K562 (cell line): ENCODE data around the gene ARPC1A. TPM values are rescaled to one million over a fixed set of nuclear protein-coding genes. Genes with fewer than 3 reads are reported as not detected.
A peak's percentile ranks its signal among the peaks of the same experiment; 100 is the strongest.

Experiments
- BCL6 ChIP-seq: fragments of 250-450 bp; sonication (Bioruptor Pico); IDR thresholded peaks from 2 replicates; pipeline ENCODE4 v1.4.0; 2020
- DACH1 ChIP-seq: fragments of 450-650 bp; IDR thresholded peaks from 2 replicates; pipeline ENCODE4 v1.6.1; 2018; ENCODE audit not compliant: partially characterized antibody
- HNRNPUL1 ChIP-seq: fragments of 200-400 bp; formaldehyde crosslinking; IDR thresholded peaks from 2 replicates; pipeline ENCODE4 v1.6.1; 2017; ENCODE audit warnings: low read length
- MNT ChIP-seq, 2 experiments: fragments of 450-650 bp; conservative IDR thresholded peaks; 2 replicates each; pipeline ENCODE4 v1.6.1; 2017; ENCODE audit warnings: mild to moderate bottlenecking in 2 of 2, moderate library complexity in 2 of 2
- MXI1 ChIP-seq: IDR thresholded peaks from 2 replicates; pipeline ENCODE4 v1.6.1; 2011; ENCODE audit warnings: low read depth, mild to moderate bottlenecking, improper control_type of control experiment, low read length
- NELFE ChIP-seq: IDR thresholded peaks from 2 replicates; pipeline ENCODE4 v1.6.1; 2011; ENCODE audit warnings: mild to moderate bottlenecking; ENCODE audit not compliant: insufficient read depth, insufficient read length
- NFE2L1 ChIP-seq: fragments of 450-650 bp; IDR thresholded peaks from 2 replicates; pipeline ENCODE4 v1.6.1; 2016; ENCODE audit warnings: missing genetic modification characterization, low read depth, mild to moderate bottlenecking, missing compliant biosample characterization, moderate library complexity, borderline replicate concordance
- POLR2H ChIP-seq: IDR thresholded peaks from 2 replicates; pipeline ENCODE4 v1.6.1; 2016; ENCODE audit warnings: missing genetic modification characterization, low read depth, mild to moderate bottlenecking, control low read depth, missing compliant biosample characterization, moderate library complexity
- PPARD ChIP-seq: fragments of 250-450 bp; sonication (Bioruptor Pico); IDR thresholded peaks from 2 replicates; pipeline ENCODE4 v1.8.0; 2022; ENCODE audit warnings: inconsistent platforms, mild to moderate bottlenecking, moderate library complexity
- TAF9B ChIP-seq: fragments of 450-650 bp; IDR thresholded peaks from 2 replicates; pipeline ENCODE4 v1.6.1; 2018; ENCODE audit warnings: mild to moderate bottlenecking; ENCODE audit not compliant: partially characterized antibody
- THAP12 ChIP-seq: fragments of 250-450 bp; sonication (Bioruptor Pico); IDR thresholded peaks from 2 replicates; pipeline ENCODE4 v1.9.0; 2021; ENCODE audit warnings: mild to moderate bottlenecking, inconsistent platforms
- ZFP91 ChIP-seq: sonication (generic); formaldehyde crosslinking; IDR thresholded peaks from 2 replicates; pipeline ENCODE4 v1.8.0; 2022; ENCODE audit warnings: mild to moderate bottlenecking, missing genetic modification reagents
- ZKSCAN3 ChIP-seq: fragments of 250-450 bp; sonication (Bioruptor Pico); IDR thresholded peaks from 2 replicates; pipeline ENCODE4 v1.4.0; 2020
- ZNF165 ChIP-seq: fragments of 250-450 bp; sonication (Bioruptor Pico); IDR thresholded peaks from 2 replicates; pipeline ENCODE4 v1.4.0; 2020; ENCODE audit warnings: borderline replicate concordance
- ZNF431 ChIP-seq: sonication (generic); formaldehyde crosslinking; IDR thresholded peaks from 2 replicates; pipeline ENCODE4 v1.8.0; 2022; ENCODE audit warnings: mild to moderate bottlenecking, missing genetic modification reagents
- polyA plus RNA-seq, 8 experiments: library from polyadenylated mRNA; depleted of rRNA in 4 of 8; stranded (reverse) in 5 of 8; unstranded in 3 of 8; fragments of >200 nt; fragmentation: Nextera tagmentation in 2 of 8; fragmentation: Illumina TruSeq in 1 of 8; extraction: Ambion mirVana in 2 of 8; extraction: Trizol in 1 of 8; gene quantifications; 2 replicates each; pipeline versions ENCODE4 v1.2.1 to v1.2.3, GENCODE V29; 2011 to 2014; ENCODE audit warnings: inconsistent platforms in 1 of 8, missing spikeins in 1 of 8
- total RNA-seq, 7 experiments: library from RNA; depleted of rRNA in 6 of 7; stranded (reverse); fragments of >200 nt in 6 of 7; fragmentation: Illumina TruSeq in 2 of 7; extraction: Trizol in 2 of 7; gene quantifications; 2 replicates each; pipeline versions ENCODE4 v1.2.1 to v1.2.3, GENCODE V29; 2011 to 2021; ENCODE audit warnings: low replicate concordance in 1 of 7
- TF ChIP-seq, protein P1 (sequence below): sonication (generic); formaldehyde crosslinking; IDR thresholded peaks from 2 replicates; pipeline ENCODE4 v1.8.1; 2023; ENCODE audit warnings: mild to moderate bottlenecking, missing genetic modification reagents
- TF ChIP-seq, protein P2 (sequence below): fragments of 450-650 bp; formaldehyde crosslinking; IDR thresholded peaks from 2 replicates; pipeline ENCODE4 v1.4.0; 2020; ENCODE audit warnings: mild to moderate bottlenecking, mixed read lengths

ARPC1A gene
- total and polyA plus RNA-seq, 9 of the 15 experiments (the other 6 are each of a cell fraction or from before 2014, with no cell fraction given), result 39.5 to 151 (median 86.1) TPM

- TF ChIP-seq MXI1, result no peak
- no peak for TF ChIP-seq POLR2H (tag)
- TF ChIP-seq MNT (conservative IDR thresholded peaks at IDR 0.05), result peak; percentile 12 to 46; a peak in 2 of 4 replicates
- no peak for TF ChIP-seq HNRNPUL1
- no peak for TF ChIP-seq NELFE
- TF ChIP-seq TAF9B, result no peak
- TF ChIP-seq ZFP91 (CRISPR knock-in tag), result no peak
- TF ChIP-seq DACH1, result no peak
- 0 out of 2 replicates have a peak, but pooled peaks have one; percentile 51 for TF ChIP-seq THAP12 (CRISPR knock-in tag)
- TF ChIP-seq, protein P1, sequence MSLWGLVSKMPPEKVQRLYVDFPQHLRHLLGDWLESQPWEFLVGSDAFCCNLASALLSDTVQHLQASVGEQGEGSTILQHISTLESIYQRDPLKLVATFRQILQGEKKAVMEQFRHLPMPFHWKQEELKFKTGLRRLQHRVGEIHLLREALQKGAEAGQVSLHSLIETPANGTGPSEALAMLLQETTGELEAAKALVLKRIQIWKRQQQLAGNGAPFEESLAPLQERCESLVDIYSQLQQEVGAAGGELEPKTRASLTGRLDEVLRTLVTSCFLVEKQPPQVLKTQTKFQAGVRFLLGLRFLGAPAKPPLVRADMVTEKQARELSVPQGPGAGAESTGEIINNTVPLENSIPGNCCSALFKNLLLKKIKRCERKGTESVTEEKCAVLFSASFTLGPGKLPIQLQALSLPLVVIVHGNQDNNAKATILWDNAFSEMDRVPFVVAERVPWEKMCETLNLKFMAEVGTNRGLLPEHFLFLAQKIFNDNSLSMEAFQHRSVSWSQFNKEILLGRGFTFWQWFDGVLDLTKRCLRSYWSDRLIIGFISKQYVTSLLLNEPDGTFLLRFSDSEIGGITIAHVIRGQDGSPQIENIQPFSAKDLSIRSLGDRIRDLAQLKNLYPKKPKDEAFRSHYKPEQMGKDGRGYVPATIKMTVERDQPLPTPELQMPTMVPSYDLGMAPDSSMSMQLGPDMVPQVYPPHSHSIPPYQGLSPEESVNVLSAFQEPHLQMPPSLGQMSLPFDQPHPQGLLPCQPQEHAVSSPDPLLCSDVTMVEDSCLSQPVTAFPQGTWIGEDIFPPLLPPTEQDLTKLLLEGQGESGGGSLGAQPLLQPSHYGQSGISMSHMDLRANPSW (CRISPR knock-in tag), result no peak
- no peak for TF ChIP-seq PPARD (CRISPR knock-in tag)
- TF ChIP-seq BCL6 (CRISPR knock-in tag), result no peak
- TF ChIP-seq ZNF431 (CRISPR knock-in tag), result no peak
- TF ChIP-seq NFE2L1, result no peak
- no peak for TF ChIP-seq ZNF165 (CRISPR knock-in tag)
- TF ChIP-seq ZKSCAN3 (CRISPR knock-in tag), result no peak
- TF ChIP-seq, protein P2, sequence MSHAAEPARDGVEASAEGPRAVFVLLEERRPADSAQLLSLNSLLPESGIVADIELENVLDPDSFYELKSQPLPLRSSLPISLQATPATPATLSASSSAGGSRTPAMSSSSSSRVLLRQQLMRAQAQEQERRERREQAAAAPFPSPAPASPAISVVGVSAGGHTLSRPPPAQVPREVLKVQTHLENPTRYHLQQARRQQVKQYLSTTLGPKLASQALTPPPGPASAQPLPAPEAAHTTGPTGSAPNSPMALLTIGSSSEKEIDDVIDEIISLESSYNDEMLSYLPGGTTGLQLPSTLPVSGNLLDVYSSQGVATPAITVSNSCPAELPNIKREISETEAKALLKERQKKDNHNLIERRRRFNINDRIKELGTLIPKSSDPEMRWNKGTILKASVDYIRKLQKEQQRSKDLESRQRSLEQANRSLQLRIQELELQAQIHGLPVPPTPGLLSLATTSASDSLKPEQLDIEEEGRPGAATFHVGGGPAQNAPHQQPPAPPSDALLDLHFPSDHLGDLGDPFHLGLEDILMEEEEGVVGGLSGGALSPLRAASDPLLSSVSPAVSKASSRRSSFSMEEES (CRISPR knock-in tag), result no peak
These were observed 49.5 kb downstream of the ARPC1A start (continued) for GRCh38 chr7:99375070-99375807.
